ENCODE measurements around the gene YBX2. TPM values are rescaled to one million over a fixed set of nuclear protein-coding genes. Genes with fewer than 3 reads are reported as not detected.

Gene YBX2
- polyA plus RNA-seq, 1 donor (not counting 4 experiments of a cell fraction or from before 2014, with no cell fraction given): 0.05 TPM

- TF ChIP-seq EZH2 (IDR thresholded peaks at IDR 0.05; ENCODE audit: low read length) (no peak), CTCF (optimal IDR thresholded peaks at IDR 0.05 in 1 of 3, IDR thresholded peaks at IDR 0.05 in 1 of 3, conservative IDR thresholded peaks at IDR 0.05 in 1 of 3; ENCODE audit: extremely low read depth in 1 of 3, insufficient read depth in 2 of 3, low read length in 3 of 3) (no peak)
- Histone ChIP-seq H3K36me3 (ENCODE audit: control insufficient read depth in 2 of 2, extremely low read depth in 1 of 2, insufficient read depth in 2 of 2, low read length in 2 of 2) (peaks cover 0 to 16% of the 10 kb centered on the region in 2 experiments), H3K27ac (ENCODE audit: control insufficient read depth, insufficient read depth, low read length) (no peak overlapping the region), H3K4me1 (ENCODE audit: control insufficient read depth, extremely low read depth, insufficient read depth, low read length) (peaks cover 33% of the 10 kb centered on the region), H3K9ac (ENCODE audit: control insufficient read depth, extremely low read depth, insufficient read depth, low read length) (peak overlapping the region; percentile 72), H3K79me2 (ENCODE audit: control insufficient read depth, insufficient read depth, low read length) (no peaks in the 10 kb centered on the region), H3K27me3 (ENCODE audit: control insufficient read depth, extremely low read depth, insufficient read depth, low read length) (no peaks in the 10 kb centered on the region), H3K9me1 (ENCODE audit: control insufficient read depth, extremely low read depth, insufficient read depth, low read length) (no peaks in the 10 kb centered on the region), H3K9me3 (ENCODE audit: control insufficient read depth, low read depth, low read length) (no peaks in the 10 kb centered on the region), H4K20me1 (ENCODE audit: control insufficient read depth, extremely low read depth, insufficient read depth, low read length) (no peaks in the 10 kb centered on the region), H3K4me3 (ENCODE audit: control insufficient read depth in 2 of 3, extremely low read depth in 1 of 3, insufficient read depth in 2 of 3, low read depth in 1 of 3, low read length in 3 of 3) (no peak overlapping the region), H2AFZ (ENCODE audit: control insufficient read depth, low read length) (peak overlapping the region; percentile 98), H3K4me2 (ENCODE audit: control insufficient read depth, extremely low read depth, insufficient read depth, low read depth, low read length) (peak overlapping the region; percentile 92)
- DNase-seq (ENCODE audit: low read depth, low spot score) (no peak), FAIRE-seq (no peak)
- dilution Hi-C loops (cut with MboI; ENCODE audit: extremely low pct_ligation_motif_present, low sequenced_read_pairs): no loop called here
These were observed 30.7 kb downstream of the YBX2 start for GRCh38 chr17:7263801-7264078.

GRCh38 chr17:7262935-7263800 is 31.3 kb downstream of the YBX2 start:
- Histone ChIP-seq H4K20me1 (ENCODE audit: control insufficient read depth, extremely low read depth, insufficient read depth, low read length) (no peaks in the 10 kb centered on the region), H3K9me3 (ENCODE audit: control insufficient read depth, low read depth, low read length) (no peaks in the 10 kb centered on the region), H3K9ac (ENCODE audit: control insufficient read depth, extremely low read depth, insufficient read depth, low read length) (peak overlapping the region; percentile 72), H3K4me1 (ENCODE audit: control insufficient read depth, extremely low read depth, insufficient read depth, low read length) (peaks cover 34% of the 10 kb centered on the region), H3K4me3 (ENCODE audit: control insufficient read depth in 2 of 3, extremely low read depth in 1 of 3, insufficient read depth in 2 of 3, low read depth in 1 of 3, low read length in 3 of 3) (peak overlapping the region; percentile 41 to 75 (median 54)), H3K27me3 (ENCODE audit: control insufficient read depth, extremely low read depth, insufficient read depth, low read length) (no peaks in the 10 kb centered on the region), H3K4me2 (ENCODE audit: control insufficient read depth, extremely low read depth, insufficient read depth, low read depth, low read length) (peak overlapping the region; percentile 92), H3K9me1 (ENCODE audit: control insufficient read depth, extremely low read depth, insufficient read depth, low read length) (no peaks in the 10 kb centered on the region), H3K36me3 (ENCODE audit: control insufficient read depth in 2 of 2, extremely low read depth in 1 of 2, insufficient read depth in 2 of 2, low read length in 2 of 2) (peaks cover 0 to 19% of the 10 kb centered on the region in 2 experiments), H2AFZ (ENCODE audit: control insufficient read depth, low read length) (peak overlapping the region; percentile 98), H3K79me2 (ENCODE audit: control insufficient read depth, insufficient read depth, low read length) (no peaks in the 10 kb centered on the region), H3K27ac (ENCODE audit: control insufficient read depth, insufficient read depth, low read length) (peak overlapping the region; percentile 47)
- DNase-seq (ENCODE audit: low read depth, low spot score) (no peak), FAIRE-seq (no peak)
- dilution Hi-C loops (cut with MboI; ENCODE audit: extremely low pct_ligation_motif_present, low sequenced_read_pairs): no loop called here
- TF ChIP-seq EZH2 (IDR thresholded peaks at IDR 0.05; ENCODE audit: low read length) (no peak), CTCF (optimal IDR thresholded peaks at IDR 0.05 in 1 of 3, IDR thresholded peaks at IDR 0.05 in 1 of 3, conservative IDR thresholded peaks at IDR 0.05 in 1 of 3; ENCODE audit: extremely low read depth in 1 of 3, insufficient read depth in 2 of 3, low read length in 3 of 3) (no peak)
